NOMO-1 (cell line): ENCODE measurements around the gene TTC7B.
A peak's percentile ranks its signal among the peaks of the same experiment; 100 is the strongest.
"Not testable (repeated sequence)": the region's sequence is repeated elsewhere in the genome, so short reads cannot be mapped to it uniquely, and the experiment has no call there.

Source experiments
- DNase-seq, 2 experiments: peaks; one replicate each; lab custom pipeline; 2025; ENCODE audit not compliant: unreplicated experiment in 2 of 2; lab: John Stamatoyannopoulos, UW

Gene TTC7B

GRCh38 chr14:90815822-90816662 lies at the start of gene TTC7B:
Gene TTC7B, minus strand, starts transcription at chr14:90816430. Its CDS starts 135 bp downstream, at chr14:90816295.
- peak; percentile 22 to 29 for DNase-seq

- no peak for DNase-seq
These were observed 48.5 kb upstream of the TTC7B start for GRCh38 chr14:90864741-90865140.

- peak in 1 of 2 experiments; percentile 2 for DNase-seq
These were observed 42.3 kb upstream of the TTC7B start for GRCh38 chr14:90858511-90858910.

- no peak for DNase-seq
These were observed 41.6 kb upstream of the TTC7B start for GRCh38 chr14:90857866-90858265.

- DNase-seq: not testable (repeated sequence)
These were observed 39.9 kb upstream of the TTC7B start for GRCh38 chr14:90856115-90856514.

- DNase-seq: no peak
These were observed 36.9 kb upstream of the TTC7B start for GRCh38 chr14:90853116-90853515.

GRCh38 chr14:90851327-90852036 lies 35.3 kb upstream of the TTC7B start:
- DNase-seq: no peak

GRCh38 chr14:90850487-90850886 lies 34.3 kb upstream of the TTC7B start:
- no peak for DNase-seq

GRCh38 chr14:90849787-90850444 lies 33.7 kb upstream of the TTC7B start:
- no peak for DNase-seq

GRCh38 chr14:90848944-90849731 lies 32.9 kb upstream of the TTC7B start:
- DNase-seq: no peak

GRCh38 chr14:90846511-90846910 lies 30.3 kb upstream of the TTC7B start:
- no peak for DNase-seq

GRCh38 chr14:90844321-90844720 lies 28.1 kb upstream of the TTC7B start:
- no peak for DNase-seq

GRCh38 chr14:90842726-90843125 lies 26.5 kb upstream of the TTC7B start:
- DNase-seq: no peak

- not testable (repeated sequence) for DNase-seq
These were observed 24.4 kb upstream of the TTC7B start for GRCh38 chr14:90840667-90841066.

GRCh38 chr14:90839889-90840266 lies 23.6 kb upstream of the TTC7B start:
- DNase-seq: no peak

GRCh38 chr14:90839024-90839888 lies 23.0 kb upstream of the TTC7B start:
- no peak for DNase-seq

- DNase-seq: not testable (repeated sequence)
These were observed 22.3 kb upstream of the TTC7B start for GRCh38 chr14:90838531-90838930.

GRCh38 chr14:90837355-90837754 lies 21.1 kb upstream of the TTC7B start:
- no peak for DNase-seq

GRCh38 chr14:90836692-90837063 lies 20.4 kb upstream of the TTC7B start:
- DNase-seq: no peak

GRCh38 chr14:90831821-90832220 lies 15.6 kb upstream of the TTC7B start:
- DNase-seq: no peak
